HG03469 (cell line): ENCODE data around the gene CPT1B.
A peak's percentile ranks its signal among the peaks of the same experiment; 100 is the strongest.

Experiments used
- ATAC-seq: cut with Tn5 transposase; IDR thresholded peaks from one replicate; pipeline ENCODE4 v1.9.1; 2021; ENCODE audit warnings: mild to moderate bottlenecking, moderate library complexity, moderate number of reproducible peaks; ENCODE audit not compliant: unreplicated experiment

CPT1B gene

GRCh38 chr22:50571264-50572175 is 6.7 kb downstream of the CPT1B start:
- ATAC-seq: no peak

GRCh38 chr22:50570861-50571260 is 7.4 kb downstream of the CPT1B start:
- no peak for ATAC-seq

- ATAC-seq: no peak
Observed at GRCh38 chr22:50569896-50570535, 8.2 kb downstream of the CPT1B start.

- ATAC-seq: no peak
Observed at GRCh38 chr22:50569041-50569459, 9.2 kb downstream of the CPT1B start.

GRCh38 chr22:50568626-50569025 is 9.6 kb downstream of the CPT1B start:
- no peak for ATAC-seq

- no peak for ATAC-seq
Observed at GRCh38 chr22:50567721-50568252, 10.4 kb downstream of the CPT1B start.

- no peak for ATAC-seq
Observed at GRCh38 chr22:50564289-50564688, 13.9 kb downstream of the CPT1B start.

- no peak for ATAC-seq
Observed at GRCh38 chr22:50563413-50564160, 14.6 kb downstream of the CPT1B start.

GRCh38 chr22:50562523-50563412 is 15.5 kb downstream of the CPT1B start, which contains the start of gene SYCE3:
Gene SYCE3 (minus strand): TSS chr22:50562919. CDS start chr22:50556405, 6,514 bp downstream.
- ATAC-seq: peak; percentile 90

GRCh38 chr22:50561401-50562358 is 16.5 kb downstream of the CPT1B start:
- no peak for ATAC-seq

- no peak for ATAC-seq
Observed at GRCh38 chr22:50560034-50560433, 18.2 kb downstream of the CPT1B start.

- ATAC-seq: no peak
Observed at GRCh38 chr22:50556703-50557102, 21.5 kb downstream of the CPT1B start.

- no peak for ATAC-seq
Observed at GRCh38 chr22:50553310-50553709, 24.9 kb downstream of the CPT1B start.

- ATAC-seq: no peak
Observed at GRCh38 chr22:50551160-50551752, 27.0 kb downstream of the CPT1B start.

GRCh38 chr22:50550395-50550794 is 27.8 kb downstream of the CPT1B start:
- no peak for ATAC-seq

GRCh38 chr22:50548921-50549790 is 29.1 kb downstream of the CPT1B start:
- no peak for ATAC-seq
